H1 (cell line): ENCODE results near the gene KCNJ4. TPM values are rescaled to one million over a fixed set of nuclear protein-coding genes. Genes with fewer than 3 reads are reported as not detected.

Experiments used
- CTCF ChIA-PET: fragments of 300-600 bp; sonication (Branson Sonifier 250); formaldehyde crosslinking; loops from one replicate; lab custom pipeline; 2021; ENCODE audit not compliant: partially characterized antibody; lab: Charles Lee
- POLR2A ChIA-PET: fragments of 300-600 bp; sonication (Branson Sonifier 250); formaldehyde crosslinking; loops from one replicate; lab custom pipeline; 2021; ENCODE audit warnings: inconsistent platforms; ENCODE audit not compliant: partially characterized antibody; lab: Charles Lee
- DNase-seq, 2 experiments: peaks; one replicate each; pipeline versions ENCODE4 v3.0.0 to v3.0.0-alpha.2; 2010 to 2022; ENCODE audit warnings: low spot score in 2 of 2, low read depth in 1 of 2, mixed read lengths in 1 of 2
- FAIRE-seq: peaks from 2 replicates; lab custom pipeline; 2011; peaks lifted over from hg19 to GRCh38; lab: Jason Lieb, UNC
- H2AFZ ChIP-seq: 2 replicates; pipeline ENCODE4 v1.8.1; 2012; ENCODE audit warnings: low read length, inconsistent platforms
- H2AK5ac ChIP-seq: 2 replicates; pipeline ENCODE4 v1.6.1; 2013; ENCODE audit warnings: low read depth, low read length
- H2BK120ac ChIP-seq: replicated peaks from 2 replicates; pipeline ENCODE3; 2013; ENCODE audit warnings: low read depth, low read length, inconsistent platforms
- H2BK12ac ChIP-seq: 2 replicates; pipeline ENCODE4 v1.6.1; 2013; ENCODE audit warnings: low read depth, low read length
- H2BK15ac ChIP-seq: 2 replicates; pipeline ENCODE4 v1.6.1; 2013; ENCODE audit warnings: low read length
- H2BK20ac ChIP-seq: 2 replicates; pipeline ENCODE4 v1.6.1; 2013; ENCODE audit warnings: low read length
- H2BK5ac ChIP-seq: 2 replicates; pipeline ENCODE4 v1.6.1; 2013; ENCODE audit warnings: low read depth, low read length
- H3K14ac ChIP-seq: 2 replicates; pipeline ENCODE4 v1.6.1; 2013; ENCODE audit warnings: inconsistent platforms; ENCODE audit not compliant: insufficient read length
- H3K18ac ChIP-seq: 2 replicates; pipeline ENCODE4 v1.6.1; 2013; ENCODE audit warnings: low read length; ENCODE audit errors: extremely low read depth
- H3K23ac ChIP-seq: 2 replicates; pipeline ENCODE4 v1.6.1; 2013; ENCODE audit warnings: inconsistent platforms; ENCODE audit not compliant: insufficient read length
- H3K23me2 ChIP-seq: 2 replicates; pipeline ENCODE4 v1.6.1; 2013; ENCODE audit warnings: low read depth, low read length
- H3K27ac ChIP-seq: 2 replicates; pipeline ENCODE4 v1.6.1; 2011; ENCODE audit warnings: low read depth, low read length, inconsistent platforms
- H3K27me3 ChIP-seq, 4 experiments: replicated peaks in 1 of 4; 1 replicate in 1 of 4; 2 replicates in 3 of 4; pipeline versions ENCODE4 v1.6.1 to v1.8.1; 2011 to 2013; ENCODE audit warnings: low read length in 3 of 4, mild to moderate bottlenecking in 3 of 4, inconsistent platforms in 2 of 4, mixed read lengths in 2 of 4, moderate library complexity in 1 of 4; ENCODE audit not compliant: control insufficient read depth in 3 of 4, insufficient read depth in 3 of 4; ENCODE audit errors: extremely low read depth in 1 of 4
- H3K36me3 ChIP-seq, 4 experiments: 2 replicates each; pipeline versions ENCODE4 v1.6.1 to v1.8.1; 2011 to 2013; ENCODE audit warnings: mild to moderate bottlenecking in 4 of 4, low read length in 3 of 4, moderate library complexity in 2 of 4, control low read depth in 1 of 4, inconsistent platforms in 1 of 4; ENCODE audit not compliant: insufficient read depth in 4 of 4, control insufficient read depth in 2 of 4
- H3K4ac ChIP-seq: replicated peaks from 2 replicates; pipeline ENCODE3; 2013; ENCODE audit warnings: low read length, low read depth, mixed read lengths, inconsistent platforms; ENCODE audit not compliant: insufficient read length
- H3K4me1 ChIP-seq, 4 experiments: replicated peaks in 1 of 4; 1 replicate in 1 of 4; 2 replicates in 3 of 4; pipeline versions ENCODE4 v1.6.1 to v1.8.1; 2011 to 2013; ENCODE audit warnings: low read length in 3 of 4, inconsistent platforms in 2 of 4, mixed read lengths in 1 of 4; ENCODE audit not compliant: insufficient read depth in 4 of 4, control insufficient read depth in 3 of 4
- H3K4me2 ChIP-seq, 2 experiments: 2 replicates each; pipeline versions ENCODE4 v1.6.1 to v1.8.1; 2011 to 2013; ENCODE audit warnings: low read depth in 2 of 2, low read length in 2 of 2, control low read depth in 1 of 2, inconsistent platforms in 1 of 2, mild to moderate bottlenecking in 1 of 2; ENCODE audit not compliant: insufficient read depth in 1 of 2
- H3K4me3 ChIP-seq, 4 experiments: fragments of 200-600, 300-600 bp in 1 of 4; sonication (generic), shearing (Covaris generic), sonication (Bioruptor Twin) in 1 of 4; 2 replicates each; pipeline versions ENCODE4 v1.5.1 to v1.8.1; 2011 to 2016; ENCODE audit warnings: low read length in 4 of 4, low read depth in 3 of 4, control low read depth in 2 of 4, inconsistent platforms in 2 of 4, mild to moderate bottlenecking in 2 of 4, mixed read lengths in 1 of 4, moderate library complexity in 1 of 4; ENCODE audit not compliant: insufficient read depth in 2 of 4; ENCODE audit errors: extremely low read depth in 1 of 4
- H3K56ac ChIP-seq: replicated peaks from 2 replicates; pipeline ENCODE3; 2013; ENCODE audit warnings: low read depth, mild to moderate bottlenecking, mixed read lengths, low read length, inconsistent platforms; ENCODE audit not compliant: insufficient read length
- H3K79me1 ChIP-seq: 2 replicates; pipeline ENCODE4 v1.6.1; 2013; ENCODE audit warnings: low read depth, low read length, control low read depth
- H3K79me2 ChIP-seq, 2 experiments: 2 replicates each; pipeline versions ENCODE4 v1.6.1 to v1.8.1; 2012 to 2013; ENCODE audit warnings: low read length in 2 of 2, mild to moderate bottlenecking in 2 of 2, inconsistent platforms in 1 of 2; ENCODE audit not compliant: insufficient read depth in 2 of 2, control insufficient read depth in 1 of 2
- H3K9ac ChIP-seq, 4 experiments: replicated peaks in 1 of 4; 1 replicate in 1 of 4; 2 replicates in 3 of 4; pipeline versions ENCODE4 v1.6.1 to v1.8.1; 2011 to 2013; ENCODE audit warnings: low read depth in 3 of 4, low read length in 3 of 4, control low read depth in 2 of 4, mild to moderate bottlenecking in 2 of 4, moderate library complexity in 2 of 4, inconsistent platforms in 1 of 4; ENCODE audit errors: extremely low read depth in 1 of 4
- H3K9me3 ChIP-seq, 2 experiments: 2 replicates each; pipeline versions ENCODE4 v1.6.1 to v1.8.1; 2012 to 2013; ENCODE audit warnings: mild to moderate bottlenecking in 2 of 2, moderate library complexity in 2 of 2, control low read depth in 1 of 2, inconsistent platforms in 1 of 2, low read depth in 1 of 2, low read length in 1 of 2, mixed read lengths in 1 of 2; ENCODE audit not compliant: insufficient read depth in 2 of 2
- H4K20me1 ChIP-seq, 2 experiments: replicated peaks in 1 of 2; 2 replicates each; pipeline versions ENCODE3 to v1.8.1; 2011 to 2013; ENCODE audit warnings: inconsistent platforms in 2 of 2, low read length in 2 of 2, mild to moderate bottlenecking in 1 of 2; ENCODE audit not compliant: insufficient read depth in 2 of 2, control insufficient read depth in 1 of 2
- H4K5ac ChIP-seq: 2 replicates; pipeline ENCODE4 v1.6.1; 2013; ENCODE audit warnings: low read length, low read depth, mixed read lengths, inconsistent platforms; ENCODE audit not compliant: insufficient read length
- H4K8ac ChIP-seq: 2 replicates; pipeline ENCODE4 v1.8.0; 2013; ENCODE audit warnings: mild to moderate bottlenecking, moderate library complexity, low read length, inconsistent platforms; ENCODE audit not compliant: insufficient read depth; ENCODE audit errors: extremely low read depth
- H4K91ac ChIP-seq: replicated peaks from 2 replicates; pipeline ENCODE3; 2013; ENCODE audit warnings: low read length, mixed read lengths, inconsistent platforms; ENCODE audit not compliant: insufficient read length
- CREB1 ChIP-seq: IDR thresholded peaks from 2 replicates; pipeline ENCODE4 v1.6.1; 2012; ENCODE audit warnings: inconsistent platforms
- WGBS, 2 experiments: shearing (Covaris generic) in 1 of 2; methylation state at CpG; one replicate each; pipeline versions ENCODE4 v1.1.6 to v1.1.7; 2013 to 2015; ENCODE audit warnings: low lambda C conversion rate in 2 of 2, mixed read lengths in 2 of 2, inconsistent platforms in 1 of 2, low coverage in 1 of 2, missing lambda C conversion rate in 1 of 2; ENCODE audit not compliant: insufficient replicate concordance in 2 of 2, insufficient coverage in 1 of 2, insufficient read length in 1 of 2; ENCODE audit errors: extremely low coverage in 1 of 2, missing lambda C conversion rate in 1 of 2; 5-methylcytosine and 5-hydroxymethylcytosine counted together
- polyA plus RNA-seq, 7 experiments: library from polyadenylated mRNA; depleted of rRNA in 3 of 7; stranded (reverse) in 5 of 7; unstranded in 2 of 7; fragments of >200 nt in 5 of 7; fragments of 200-250 nt in 2 of 7; gene quantifications; 1 replicate in 5 of 7; 2 replicates in 1 of 7; 4 replicates in 1 of 7; pipeline versions ENCODE4 v1.2.1 to v1.2.3, GENCODE V29; 2011 to 2013; ENCODE audit warnings: missing spikeins in 2 of 7, mixed read lengths in 2 of 7
- total RNA-seq: library from RNA; stranded (reverse); fragmentation: NEBNext Ultra II Directional; extraction: Animal tissue kit (Norgen Biotek cat#: 25700); gene quantifications from 2 replicates; pipeline ENCODE4 v1.2.1, GENCODE V29; 2021

The KCNJ4 gene
- total and polyA plus RNA-seq, 2 of the 8 experiments (the other 6 are each of a cell fraction or from before 2014, with no cell fraction given): 1.4 to 2.2 TPM

- WGBS, 2 experiments: 87% methylated on average over 14 of the region's 16 CpGs; no CpG with 5 or more reads in 1 of the 2 experiments
- Histone ChIP-seq H3K4ac (no peak overlapping the region), H3K79me2 (no peaks in the 10 kb centered on the region), H4K20me1 (peaks cover 0 to 4% of the 10 kb centered on the region in 2 experiments), H3K79me1 (no peaks in the 10 kb centered on the region; the same call in 1 of the 2 replicates), H2BK5ac (no peak overlapping the region), H2BK120ac (no peak overlapping the region), H4K5ac (no peak overlapping the region), H2AFZ (no peak overlapping the region), H3K14ac (no peak overlapping the region), H4K8ac (no peak overlapping the region), H3K9me3 (no peaks in the 10 kb centered on the region), H3K36me3 (no peaks in the 10 kb centered on the region), H2BK15ac (no peak overlapping the region), H3K4me2 (no peak overlapping the region), H3K56ac (no peak overlapping the region), H3K23me2 (no peaks in the 10 kb centered on the region), H3K4me1 (peaks cover 0 to 2% (median 0%) of the 10 kb centered on the region in 4 experiments; a peak in 1 of 7 replicates), H3K18ac (no peak overlapping the region), H2BK12ac (no peak overlapping the region), H3K27me3 (no peaks in the 10 kb centered on the region), H3K23ac (no peak overlapping the region), H4K91ac (no peak overlapping the region), H3K9ac (no peak overlapping the region), H2AK5ac (no peak overlapping the region), H2BK20ac (no peak overlapping the region), H3K4me3 (no peak overlapping the region), H3K27ac (no peak overlapping the region)
- DNase-seq (no peak), FAIRE-seq (no peak)
- CTCF ChIA-PET: interaction anchor here (1.5 to 1.6 kb wide), 2 partner anchors 13 to 130 kb away, joined by 4 to 5 read pairs; no protein-coding TSS in a partner anchor
- POLR2A ChIA-PET: interaction anchor here (0.6 to 1.8 kb wide), 3 partner anchors 9 to 39 kb away, joined by 3 to 5 read pairs (median 3); no protein-coding TSS in a partner anchor
- no peak for TF ChIP-seq CREB1
These were observed 13.2 kb downstream of the KCNJ4 start for GRCh38 chr22:38441620-38442287.
